Activated CD4-positive, alpha-beta T cell treated with anti-CD3 and anti-CD28 coated beads, Interleukin-2, amount 10 ng/mL, durations not matched to agents 7 days and 5 days (primary cell): Measurements from ENCODE around the gene HABP4. TPM values are rescaled to one million over a fixed set of nuclear protein-coding genes. Genes with fewer than 3 reads are reported as not detected.

Experiments
- CTCF ChIA-PET: fragments of 350-600 bp; sonication (Branson Sonifier 250); formaldehyde crosslinking; loops from one replicate; lab custom pipeline; 2021; ENCODE audit warnings: antibody characterized with exemption; lab: Charles Lee
- POLR2A ChIA-PET: fragments of 350-600 bp; sonication (Branson Sonifier 250); formaldehyde crosslinking; loops from one replicate; lab custom pipeline; 2021; ENCODE audit warnings: antibody characterized with exemption; lab: Charles Lee
- DNase-seq: peaks from one replicate; pipeline ENCODE4 v3.0.0-alpha.2; 2020
- H3K27ac Mint-ChIP-seq: one replicate; pipeline ENCODE4 v1.8.0; 2021; ENCODE audit warnings: mild to moderate bottlenecking, moderate library complexity, mixed read lengths
- H3K27me3 Mint-ChIP-seq: one replicate; pipeline ENCODE4 v1.8.0; 2021; ENCODE audit warnings: mixed read lengths
- H3K36me3 Mint-ChIP-seq: one replicate; pipeline ENCODE4 v1.8.0; 2021; ENCODE audit warnings: low read depth, mixed read lengths
- H3K4me1 Mint-ChIP-seq: one replicate; pipeline ENCODE4 v1.8.0; 2021; ENCODE audit warnings: mixed read lengths
- H3K4me3 Mint-ChIP-seq: one replicate; pipeline ENCODE4 v1.8.0; 2021; ENCODE audit warnings: mild to moderate bottlenecking, moderate library complexity, mixed read lengths
- H3K9me3 Mint-ChIP-seq: one replicate; pipeline ENCODE4 v1.8.0; 2021; ENCODE audit warnings: mixed read lengths
- total RNA-seq, 2 experiments: library from RNA; stranded (reverse); gene quantifications; one replicate each; pipeline ENCODE4 v1.2.3, GENCODE V29; 2021

Gene HABP4
- total RNA-seq, 2 experiments from 2014 or later, result 5.0 to 6.1 TPM

- Mint-ChIP-seq H3K36me3 (no peaks in the 10 kb centered on the region), H3K9me3 (no peaks in the 10 kb centered on the region)
Measured at GRCh38 chr9:96532173-96532572, 82.2 kb downstream of the HABP4 start.

DNA sequence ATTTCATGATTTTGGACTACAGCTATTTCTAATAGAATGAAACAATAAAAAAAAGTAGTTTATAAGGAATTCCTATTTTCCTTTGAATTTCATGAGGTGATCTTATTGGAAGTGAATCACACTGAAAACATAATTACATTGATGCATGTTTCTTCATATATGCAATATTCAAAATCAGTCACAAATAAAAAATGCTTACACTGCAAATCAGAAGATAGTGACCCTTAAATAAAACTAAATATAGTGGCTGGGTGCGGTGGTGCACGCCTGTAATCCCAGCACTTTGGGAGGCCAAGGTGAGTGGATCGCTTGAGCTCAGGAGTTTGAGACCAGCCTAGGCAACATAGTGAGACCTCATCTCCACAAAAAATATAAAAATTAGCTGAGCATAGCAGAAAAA, 90.1 kb downstream of the HABP4 start:
- CTCF ChIA-PET, result no interaction called here

More at GRCh38 chr9:96532173-96532572, 82.2 kb downstream of the HABP4 start:
- CTCF ChIA-PET, result no interaction called here
- DNase-seq, result no peak
- Mint-ChIP-seq H3K4me3 (no peak overlapping the region), H3K4me1 (no peaks in the 10 kb centered on the region), H3K27ac (no peak overlapping the region), H3K27me3 (no peaks in the 10 kb centered on the region)
- POLR2A ChIA-PET, result no interaction called here

More for the DNA sequence above, 90.1 kb downstream of the HABP4 start:
- no peak overlapping the region for H3K27ac Mint-ChIP-seq
- H3K36me3 Mint-ChIP-seq, result no peaks in the 10 kb centered on the region
- no peak for DNase-seq
- no peaks in the 10 kb centered on the region for H3K9me3 Mint-ChIP-seq
- H3K4me3 Mint-ChIP-seq, result no peak overlapping the region
- POLR2A ChIA-PET, result no interaction called here
- H3K27me3 Mint-ChIP-seq, result no peaks in the 10 kb centered on the region
- H3K4me1 Mint-ChIP-seq, result no peaks in the 10 kb centered on the region

Other genes with a start within 250 kb of the HABP4 start
- gene HSD17B3, start 148.0 kb upstream of the HABP4 start, total RNA-seq, result under 1 TPM in 1 of 2 experiments, not detected in 1; 0.25 TPM
- 10 to 100 TPM in 1 of 2 experiments, 1 to 10 TPM in 1; 8.5 to 11.0 TPM for gene SLC35D2, start 66.5 kb upstream of the HABP4 start, total RNA-seq
- gene ZNF367, start 31.8 kb upstream of the HABP4 start, total RNA-seq, result 10 to 100 TPM; 32.3 to 32.5 TPM
- under 1 TPM; 0.62 to 0.83 TPM for gene CDC14B, start 169.7 kb downstream of the HABP4 start, total RNA-seq
- 1 to 10 TPM; 5.0 to 5.6 TPM for gene PRXL2C, start 205.1 kb downstream of the HABP4 start, total RNA-seq